GM23248 (cell line): ENCODE data around the gene KMT2B. TPM values are rescaled to one million over a fixed set of nuclear protein-coding genes. Genes with fewer than 3 reads are reported as not detected.
"Not testable (repeated sequence)": the region's sequence is repeated elsewhere in the genome, so short reads cannot be mapped to it uniquely, and the experiment has no call there.

Experiments used
- DNase-seq: peaks from one replicate; pipeline ENCODE4 v3.0.0-alpha.2; 2015
- H2AFZ ChIP-seq: fragments of 200-600 bp; sonication (generic); 2 replicates; pipeline ENCODE4 v1.6.1; 2016; ENCODE audit warnings: antibody characterized with exemption
- H3F3A ChIP-seq: fragments of 200-600 bp; sonication (generic); 2 replicates; pipeline ENCODE4 v1.6.1; 2016; ENCODE audit warnings: mild to moderate bottlenecking, antibody characterized with exemption, mixed run types; ENCODE audit not compliant: insufficient read depth
- H3K27ac ChIP-seq: fragments of 200-600 bp; sonication (generic); 2 replicates; pipeline ENCODE4 v1.5.1; 2016; ENCODE audit warnings: mild to moderate bottlenecking
- H3K27me3 ChIP-seq: fragments of 200-600 bp; sonication (generic); replicated peaks from 2 replicates; pipeline ENCODE4 v1.6.1; 2016; ENCODE audit warnings: mild to moderate bottlenecking; ENCODE audit not compliant: insufficient read depth
- H3K36me3 ChIP-seq: fragments of 200-600 bp; sonication (generic); 2 replicates; pipeline ENCODE4 v1.6.1; 2016; ENCODE audit warnings: low read depth, mild to moderate bottlenecking
- H3K4me1 ChIP-seq: fragments of 200-600 bp; sonication (generic); 2 replicates; pipeline ENCODE4 v1.6.1; 2016; ENCODE audit warnings: mild to moderate bottlenecking; ENCODE audit not compliant: insufficient read depth
- H3K4me2 ChIP-seq: fragments of 200-600 bp; sonication (generic); one replicate; pipeline ENCODE4 v1.6.1; 2016; ENCODE audit warnings: mild to moderate bottlenecking; ENCODE audit not compliant: unreplicated experiment
- H3K4me3 ChIP-seq: fragments of 200-600 bp; sonication (generic); 2 replicates; pipeline ENCODE4 v1.5.1; 2016; ENCODE audit warnings: mild to moderate bottlenecking
- H3K79me2 ChIP-seq: fragments of 200-600 bp; sonication (generic); 2 replicates; pipeline ENCODE4 v1.6.1; 2016; ENCODE audit warnings: mild to moderate bottlenecking; ENCODE audit not compliant: insufficient read depth
- H3K9ac ChIP-seq: fragments of 200-600 bp; sonication (generic); 2 replicates; pipeline ENCODE4 v1.6.1; 2016; ENCODE audit warnings: mild to moderate bottlenecking
- H3K9me2 ChIP-seq: fragments of 200-600 bp; sonication (generic); 2 replicates; pipeline ENCODE4 v1.6.1; 2016; ENCODE audit warnings: mixed run types, mild to moderate bottlenecking, moderate library complexity; ENCODE audit not compliant: insufficient read depth
- H3K9me3 ChIP-seq: fragments of 200-600 bp; sonication (generic); one replicate; pipeline ENCODE4 v1.6.1; 2017; ENCODE audit warnings: low read depth
- H4K20me1 ChIP-seq: fragments of 200-600 bp; sonication (generic); 2 replicates; pipeline ENCODE4 v1.6.0; 2016; ENCODE audit not compliant: insufficient read depth
- EZH2 ChIP-seq: fragments of 200-600 bp; sonication (generic); IDR thresholded peaks from 2 replicates; pipeline ENCODE4 v1.6.1; 2018; ENCODE audit warnings: antibody characterized with exemption, mild to moderate bottlenecking; ENCODE audit not compliant: insufficient read depth, poor library complexity, severe bottlenecking
- EZH2phosphoT487 ChIP-seq: fragments of 200-600 bp; sonication (generic); IDR thresholded peaks from 2 replicates; pipeline ENCODE4 v1.6.1; 2018; ENCODE audit warnings: antibody characterized with exemption, moderate library complexity, mild to moderate bottlenecking, low read depth; ENCODE audit not compliant: insufficient read depth
- WGBS, 2 experiments: methylation state at CpG; one replicate each; pipeline ENCODE4 v1.1.6; 2015 to 2017; ENCODE audit warnings: low lambda C conversion rate in 2 of 2, low coverage in 1 of 2; ENCODE audit errors: missing lambda C conversion rate in 2 of 2; 5-methylcytosine and 5-hydroxymethylcytosine counted together
- in situ Hi-C: fragments of 300-500 bp; cut with MboI; formaldehyde crosslinking; loops from 2 replicates; pipeline ENCODE4 v1.15.0; 2020
- polyA plus RNA-seq: library from polyadenylated mRNA; unstranded; fragments of >200 nt; fragmentation: Nextera tagmentation; extraction: Ambion mirVana; gene quantifications from 2 replicates; pipeline ENCODE4 v1.2.1, GENCODE V29; 2016
- total RNA-seq: library from RNA; depleted of rRNA; stranded (reverse); fragments of >200 nt; shearing (Covaris generic); gene quantifications from 2 replicates; pipeline ENCODE4 v1.2.3, GENCODE V29; 2014

KMT2B gene
- total and polyA plus RNA-seq, 2 experiments from 2014 or later, result 4.1 to 7.5 TPM

GRCh38 chr19:35720648-35721047 lies 2.8 kb downstream of the KMT2B start:
- peaks cover 21% of the 10 kb centered on the region; the same call in 1 of the 2 replicates for H3K36me3 ChIP-seq
- no peaks in the 10 kb centered on the region for H3K4me1 ChIP-seq
- no peak for DNase-seq
- in situ Hi-C loops, result no loop called here
- no peak overlapping the region for H2AFZ ChIP-seq
- no peak overlapping the region for H3K4me3 ChIP-seq
- no peaks in the 10 kb centered on the region for H3K27me3 ChIP-seq
- 83% methylated on average over 15 to 17 of the region's 17 CpGs for WGBS, 2 experiments
- no peak overlapping the region for H3K4me2 ChIP-seq
- no peak overlapping the region for H3K27ac ChIP-seq
- H3F3A ChIP-seq, result no peaks in the 10 kb centered on the region; the same call in 1 of the 2 replicates
- no peak overlapping the region for H3K9ac ChIP-seq
- no peak for TF ChIP-seq EZH2phosphoT487
- TF ChIP-seq EZH2, result no peak
- no peaks in the 10 kb centered on the region for H3K9me3 ChIP-seq
- H3K79me2 ChIP-seq, result peaks cover 52% of the 10 kb centered on the region
- no peaks in the 10 kb centered on the region for H4K20me1 ChIP-seq
- H3K9me2 ChIP-seq, result no peaks in the 10 kb centered on the region

- TF ChIP-seq EZH2phosphoT487 (no peak), EZH2 (no peak)
- 92% methylated on average over 16 of the region's 16 CpGs for WGBS, 2 experiments
- peaks cover 23% of the 10 kb centered on the region; the same call in 1 of the 2 replicates for H3K36me3 ChIP-seq
- H3K9me2 ChIP-seq, result no peaks in the 10 kb centered on the region
- H3K4me2 ChIP-seq, result no peak overlapping the region
- in situ Hi-C loops, result no loop called here
- H3K27ac ChIP-seq, result no peak overlapping the region
- peaks cover 51% of the 10 kb centered on the region for H3K79me2 ChIP-seq
- no peaks in the 10 kb centered on the region; the same call in 1 of the 2 replicates for H3F3A ChIP-seq
- no peaks in the 10 kb centered on the region for H3K4me1 ChIP-seq
- no peak for DNase-seq
- H3K9me3 ChIP-seq, result no peaks in the 10 kb centered on the region
- no peaks in the 10 kb centered on the region for H4K20me1 ChIP-seq
- no peak overlapping the region for H3K9ac ChIP-seq
- no peak overlapping the region for H2AFZ ChIP-seq
- no peaks in the 10 kb centered on the region for H3K27me3 ChIP-seq
- H3K4me3 ChIP-seq, result no peak overlapping the region
These were observed 3.6 kb downstream of the KMT2B start for GRCh38 chr19:35721374-35721773.

GRCh38 chr19:35722461-35722860 lies 4.7 kb downstream of the KMT2B start:
- H3K36me3 ChIP-seq, result peaks cover 25% of the 10 kb centered on the region; the same call in 1 of the 2 replicates
- no peaks in the 10 kb centered on the region for H3K27me3 ChIP-seq
- no peak overlapping the region for H2AFZ ChIP-seq
- H3K4me1 ChIP-seq, result no peaks in the 10 kb centered on the region
- H4K20me1 ChIP-seq, result no peaks in the 10 kb centered on the region
- H3K4me2 ChIP-seq, result no peak overlapping the region
- TF ChIP-seq EZH2 (no peak), EZH2phosphoT487 (no peak)
- H3K79me2 ChIP-seq, result peaks cover 51% of the 10 kb centered on the region
- in situ Hi-C loops, result no loop called here
- DNase-seq, result no peak
- no peaks in the 10 kb centered on the region for H3K9me2 ChIP-seq
- H3K27ac ChIP-seq, result no peak overlapping the region
- no peak overlapping the region for H3K9ac ChIP-seq
- H3F3A ChIP-seq, result no peaks in the 10 kb centered on the region
- no peaks in the 10 kb centered on the region for H3K9me3 ChIP-seq
- H3K4me3 ChIP-seq, result no peak overlapping the region
- WGBS, 2 experiments, result 92% methylated on average over 14 of the region's 14 CpGs

GRCh38 chr19:35722897-35723296 lies 5.1 kb downstream of the KMT2B start:
- no peaks in the 10 kb centered on the region for H3K9me3 ChIP-seq
- no peak overlapping the region for H2AFZ ChIP-seq
- no peak overlapping the region for H3K27ac ChIP-seq
- peaks cover 51% of the 10 kb centered on the region for H3K79me2 ChIP-seq
- H3K27me3 ChIP-seq, result no peaks in the 10 kb centered on the region
- in situ Hi-C loops, result no loop called here
- no peak overlapping the region for H3K4me3 ChIP-seq
- no peak for DNase-seq
- no peaks in the 10 kb centered on the region for H4K20me1 ChIP-seq
- H3K4me1 ChIP-seq, result no peaks in the 10 kb centered on the region
- no peaks in the 10 kb centered on the region for H3F3A ChIP-seq
- 85 to 89% methylated on average over 14 to 16 of the region's 16 CpGs for WGBS, 2 experiments
- H3K36me3 ChIP-seq, result peaks cover 25% of the 10 kb centered on the region; the same call in 1 of the 2 replicates
- no peak overlapping the region for H3K4me2 ChIP-seq
- H3K9ac ChIP-seq, result no peak overlapping the region
- no peaks in the 10 kb centered on the region for H3K9me2 ChIP-seq
- TF ChIP-seq EZH2 (no peak), EZH2phosphoT487 (no peak)

- TF ChIP-seq EZH2, result no peak
- no peak for TF ChIP-seq EZH2phosphoT487
- Histone ChIP-seq H3K36me3 (peaks cover 25% of the 10 kb centered on the region; the same call in 1 of the 2 replicates), H3K27me3 (no peaks in the 10 kb centered on the region), H3F3A (no peaks in the 10 kb centered on the region), H3K4me2 (no peak overlapping the region), H3K4me1 (no peaks in the 10 kb centered on the region), H2AFZ (no peak overlapping the region), H3K9me3 (no peaks in the 10 kb centered on the region), H3K9ac (no peak overlapping the region), H3K79me2 (peaks cover 46% of the 10 kb centered on the region), H3K9me2 (no peaks in the 10 kb centered on the region), H3K4me3 (no peak overlapping the region), H3K27ac (no peak overlapping the region), H4K20me1 (no peaks in the 10 kb centered on the region)
- 95 to 97% methylated on average over 12 to 24 of the region's 24 CpGs for WGBS, 2 experiments
- in situ Hi-C loops, result no loop called here
- DNase-seq, result no peak
These were observed 5.9 kb downstream of the KMT2B start for GRCh38 chr19:35723671-35724070.

GRCh38 chr19:35724132-35724531 lies 6.3 kb downstream of the KMT2B start:
- H3K9me3 ChIP-seq, H3K9ac ChIP-seq, H3K27ac ChIP-seq, H4K20me1 ChIP-seq, H3K4me2 ChIP-seq, in situ Hi-C loops, H2AFZ ChIP-seq, DNase-seq, H3K27me3 ChIP-seq, H3K4me3 ChIP-seq, H3K4me1 ChIP-seq, H3F3A ChIP-seq, H3K9me2 ChIP-seq: not testable (repeated sequence)
- Histone ChIP-seq H3K79me2 (peaks cover 41% of the 10 kb centered on the region), H3K36me3 (peaks cover 25% of the 10 kb centered on the region; the same call in 1 of the 2 replicates)
- WGBS, 2 experiments, result 95 to 98% methylated on average over 7 of the region's 7 CpGs
